ENCODE results near the gene ZNF618.

DNA sequence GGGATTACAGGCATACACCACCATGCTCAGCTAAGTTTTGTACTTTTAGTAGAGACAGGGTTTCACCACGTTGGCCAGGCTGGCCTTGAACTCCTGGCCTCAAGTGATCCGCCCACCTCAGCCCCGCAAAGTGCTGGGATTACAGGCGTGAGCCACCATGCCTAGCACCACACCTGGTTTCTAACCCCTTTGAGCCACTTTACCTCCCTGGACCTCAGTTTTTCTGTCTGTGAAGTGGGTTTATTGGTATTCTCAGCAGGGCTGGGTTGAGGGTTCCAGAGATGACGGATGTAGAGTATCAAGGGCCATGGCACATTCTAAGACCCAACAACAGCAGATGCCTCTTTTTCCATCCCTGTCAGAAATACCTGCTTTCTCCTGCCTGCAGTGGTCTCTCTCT, 163.4 kb downstream of the ZNF618 start:
- TF ChIP-seq, protein P1, sequence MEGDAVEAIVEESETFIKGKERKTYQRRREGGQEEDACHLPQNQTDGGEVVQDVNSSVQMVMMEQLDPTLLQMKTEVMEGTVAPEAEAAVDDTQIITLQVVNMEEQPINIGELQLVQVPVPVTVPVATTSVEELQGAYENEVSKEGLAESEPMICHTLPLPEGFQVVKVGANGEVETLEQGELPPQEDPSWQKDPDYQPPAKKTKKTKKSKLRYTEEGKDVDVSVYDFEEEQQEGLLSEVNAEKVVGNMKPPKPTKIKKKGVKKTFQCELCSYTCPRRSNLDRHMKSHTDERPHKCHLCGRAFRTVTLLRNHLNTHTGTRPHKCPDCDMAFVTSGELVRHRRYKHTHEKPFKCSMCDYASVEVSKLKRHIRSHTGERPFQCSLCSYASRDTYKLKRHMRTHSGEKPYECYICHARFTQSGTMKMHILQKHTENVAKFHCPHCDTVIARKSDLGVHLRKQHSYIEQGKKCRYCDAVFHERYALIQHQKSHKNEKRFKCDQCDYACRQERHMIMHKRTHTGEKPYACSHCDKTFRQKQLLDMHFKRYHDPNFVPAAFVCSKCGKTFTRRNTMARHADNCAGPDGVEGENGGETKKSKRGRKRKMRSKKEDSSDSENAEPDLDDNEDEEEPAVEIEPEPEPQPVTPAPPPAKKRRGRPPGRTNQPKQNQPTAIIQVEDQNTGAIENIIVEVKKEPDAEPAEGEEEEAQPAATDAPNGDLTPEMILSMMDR (IDR thresholded peaks at IDR 0.05), result no peak
- TF ChIP-seq POLR2AphosphoS5 (IDR thresholded peaks at IDR 0.05; ENCODE audit: insufficient read depth in 1 of 2, low read depth in 1 of 2) (no peak), POLR2A (IDR thresholded peaks at IDR 0.05) (no peak)

All from vagina (tissue), 2 donors.